Lung (tissue), 12 donors: ENCODE data around the gene ORC4. TPM values are rescaled to one million over a fixed set of nuclear protein-coding genes. Genes with fewer than 3 reads are reported as not detected.

ENCODE experiments used
- ATAC-seq: fragments of 200-7000 bp; cut with Tn5 transposase; one replicate; pipeline ENCODE4 v1.9.1; 2020; ENCODE audit warnings: moderate number of reproducible peaks; ENCODE audit not compliant: insufficient read depth, low FRiP score
- DNase-seq, 3 donors: peaks; one replicate each; pipeline ENCODE4 v3.0.0-alpha.2; 2013 to 2017
- H3K27ac ChIP-seq, 2 donors: one replicate each; pipeline ENCODE4 v1.5.1; 2013; ENCODE audit warnings: mild to moderate bottlenecking in 2 of 2, moderate library complexity in 2 of 2, control low read depth in 1 of 2, inconsistent platforms in 1 of 2, low read depth in 1 of 2, low read length in 1 of 2
- H3K27me3 ChIP-seq, 3 donors: one replicate each; pipeline ENCODE4 v1.5.1; 2013; ENCODE audit warnings: low read length in 2 of 3; ENCODE audit not compliant: control insufficient read depth in 3 of 3, insufficient read depth in 3 of 3
- H3K36me3 ChIP-seq, 4 donors: one replicate each; pipeline ENCODE4 v1.5.1; 2013; ENCODE audit warnings: low read length in 4 of 4, mild to moderate bottlenecking in 1 of 4, moderate library complexity in 1 of 4; ENCODE audit not compliant: control insufficient read depth in 4 of 4, insufficient read depth in 4 of 4
- H3K4me1 ChIP-seq, 5 donors: one replicate each; pipeline ENCODE4 v1.5.1; 2013; ENCODE audit warnings: low read length in 5 of 5, mild to moderate bottlenecking in 2 of 5, moderate library complexity in 1 of 5; ENCODE audit not compliant: control insufficient read depth in 5 of 5, insufficient read depth in 5 of 5
- H3K4me3 ChIP-seq: one replicate; pipeline ENCODE4 v1.5.1; 2013; ENCODE audit warnings: mild to moderate bottlenecking, control low read depth, moderate library complexity
- H3K9ac ChIP-seq, 2 donors: one replicate each; pipeline ENCODE4 v1.5.1; 2013; ENCODE audit warnings: low read length in 2 of 2, control low read depth in 1 of 2; ENCODE audit not compliant: insufficient read depth in 1 of 2
- H3K9me3 ChIP-seq, 4 donors: one replicate each; pipeline ENCODE4 v1.5.1; 2013; ENCODE audit warnings: low read length in 3 of 4, mild to moderate bottlenecking in 1 of 4, moderate library complexity in 1 of 4; ENCODE audit not compliant: control insufficient read depth in 4 of 4, insufficient read depth in 3 of 4
- WGBS, 2 donors: extraction: QIAGEN DNeasy Blood & Tissue Kit; methylation state at CpG; one replicate each; pipeline ENCODE4 v1.1.7; 2013; 5-methylcytosine and 5-hydroxymethylcytosine counted together
- polyA plus RNA-seq, 2 donors: library from polyadenylated mRNA; stranded (reverse); fragments of 200-250 nt; gene quantifications; one replicate each; pipeline ENCODE4 v1.2.1, GENCODE V29; 2013
- total RNA-seq, 2 donors: library from RNA; depleted of rRNA in 1 of 2; stranded (reverse); fragments of >200 nt in 1 of 2; gene quantifications; one replicate each; pipeline ENCODE4 v1.2.1, GENCODE V29; 2014 to 2021
- TF ChIP-seq, protein P1 (sequence below): IDR thresholded peaks from 2 replicates; pipeline ENCODE4 v1.5.1; 2012; ENCODE audit warnings: mild to moderate bottlenecking; ENCODE audit errors: control extremely low read depth, extremely low read depth
- donor health status: control.
- donor health status: control.
- donor health status: Bipolar disorder and iron deficiency.
- donor health status: healthy.
- donor health status: DM: yes; HTN: yes; CAD: no.

Gene ORC4
- total and polyA plus RNA-seq, 4 donors, result 10.4 to 121 (median 23.2) TPM

DNA sequence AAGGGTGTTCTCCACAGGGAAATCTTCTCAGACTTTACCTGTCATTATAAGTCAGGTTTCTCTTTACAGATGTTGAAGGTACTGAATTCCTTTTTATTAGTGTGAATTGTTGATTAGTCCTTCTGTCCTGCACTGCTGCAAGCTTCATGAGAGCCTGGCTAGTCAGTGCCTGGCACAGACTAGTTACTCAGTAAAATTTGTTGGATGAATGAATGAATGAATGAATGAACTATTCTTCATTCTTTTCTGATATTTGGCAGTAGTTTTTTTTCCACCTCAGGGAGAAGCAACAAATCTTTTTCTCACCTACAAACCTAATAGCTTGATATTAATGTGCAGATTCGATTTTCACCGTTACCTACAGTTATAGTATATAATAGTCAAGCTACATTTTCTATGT is 111.4 kb downstream of the ORC4 start:
- H3K36me3 ChIP-seq, result peaks cover 0 to 6% (median 3%) of the 10 kb centered on the region in 4 donors
- H3K9me3 ChIP-seq, result no peaks in the 10 kb centered on the region
- TF ChIP-seq, protein P1, sequence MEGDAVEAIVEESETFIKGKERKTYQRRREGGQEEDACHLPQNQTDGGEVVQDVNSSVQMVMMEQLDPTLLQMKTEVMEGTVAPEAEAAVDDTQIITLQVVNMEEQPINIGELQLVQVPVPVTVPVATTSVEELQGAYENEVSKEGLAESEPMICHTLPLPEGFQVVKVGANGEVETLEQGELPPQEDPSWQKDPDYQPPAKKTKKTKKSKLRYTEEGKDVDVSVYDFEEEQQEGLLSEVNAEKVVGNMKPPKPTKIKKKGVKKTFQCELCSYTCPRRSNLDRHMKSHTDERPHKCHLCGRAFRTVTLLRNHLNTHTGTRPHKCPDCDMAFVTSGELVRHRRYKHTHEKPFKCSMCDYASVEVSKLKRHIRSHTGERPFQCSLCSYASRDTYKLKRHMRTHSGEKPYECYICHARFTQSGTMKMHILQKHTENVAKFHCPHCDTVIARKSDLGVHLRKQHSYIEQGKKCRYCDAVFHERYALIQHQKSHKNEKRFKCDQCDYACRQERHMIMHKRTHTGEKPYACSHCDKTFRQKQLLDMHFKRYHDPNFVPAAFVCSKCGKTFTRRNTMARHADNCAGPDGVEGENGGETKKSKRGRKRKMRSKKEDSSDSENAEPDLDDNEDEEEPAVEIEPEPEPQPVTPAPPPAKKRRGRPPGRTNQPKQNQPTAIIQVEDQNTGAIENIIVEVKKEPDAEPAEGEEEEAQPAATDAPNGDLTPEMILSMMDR, result no peak
- H3K27ac ChIP-seq, result no peak overlapping the region
- H3K4me3 ChIP-seq, result no peak overlapping the region
- WGBS, 2 donors, result 98% methylated on average over 2 of the region's 2 CpGs
- H3K9ac ChIP-seq, result no peak overlapping the region
- DNase-seq (no peak), ATAC-seq (no peak)
- no peaks in the 10 kb centered on the region for H3K27me3 ChIP-seq
- peaks cover 0 to 15% (median 0%) of the 10 kb centered on the region in 5 donors for H3K4me1 ChIP-seq

DNA sequence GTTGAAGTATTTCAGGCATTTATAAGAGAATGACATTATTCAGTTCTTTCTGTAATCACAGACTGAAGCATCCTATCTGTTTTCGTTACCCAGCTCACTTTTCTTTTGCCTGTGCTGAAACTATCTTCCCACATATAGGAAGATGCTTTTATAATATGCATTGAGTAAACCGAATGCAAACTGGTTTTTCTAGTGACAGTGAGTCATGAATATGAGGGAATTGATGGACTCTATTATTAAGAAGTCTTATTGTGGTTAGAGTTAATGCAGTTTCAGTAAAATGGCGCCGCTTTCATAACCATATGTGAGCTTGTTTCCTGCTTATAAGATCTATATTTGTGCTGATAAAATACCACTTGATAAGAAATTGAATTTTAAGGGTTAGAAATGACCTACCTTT is 116.5 kb downstream of the ORC4 start:
- Histone ChIP-seq H3K4me3 (no peak overlapping the region), H3K9ac (no peak overlapping the region), H3K4me1 (no peaks in the 10 kb centered on the region), H3K27ac (no peak overlapping the region), H3K9me3 (no peaks in the 10 kb centered on the region), H3K27me3 (no peaks in the 10 kb centered on the region), H3K36me3 (peaks cover 0 to 8% (median 4%) of the 10 kb centered on the region in 4 donors)
- ATAC-seq (no peak), DNase-seq (no peak)
- WGBS, 2 donors, result 89 to 94% methylated on average over 4 of the region's 4 CpGs
- TF ChIP-seq, protein P1, result no peak

DNA sequence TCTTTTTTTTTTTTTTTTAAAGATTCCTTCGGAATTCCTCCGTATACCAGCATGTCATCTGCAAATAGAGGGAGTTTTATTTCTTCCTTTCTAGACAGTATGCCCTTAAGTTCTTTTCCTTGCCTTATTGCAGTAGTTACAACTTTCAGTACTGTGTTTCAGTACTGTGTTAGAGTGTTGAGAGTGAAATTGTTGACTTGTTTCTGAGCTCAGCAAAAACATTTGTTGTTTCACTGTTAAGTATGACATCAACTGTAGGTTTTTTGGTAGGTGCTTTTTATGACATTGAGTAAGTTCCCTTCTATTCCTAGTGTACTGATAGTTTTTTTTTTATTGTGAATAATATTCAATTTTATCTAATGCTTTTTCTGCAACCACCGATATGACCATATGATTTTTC is 131.9 kb downstream of the ORC4 start:
- ATAC-seq (no peak), DNase-seq (no peak)
- Histone ChIP-seq H3K9me3 (no peaks in the 10 kb centered on the region), H3K9ac (no peak overlapping the region), H3K27me3 (no peaks in the 10 kb centered on the region), H3K4me3 (no peak overlapping the region), H3K4me1 (peaks cover 0 to 15% (median 0%) of the 10 kb centered on the region in 5 donors), H3K36me3 (no peaks in the 10 kb centered on the region), H3K27ac (no peak overlapping the region)
- WGBS, 2 donors, result 76 to 80% methylated on average over 3 of the region's 3 CpGs
- TF ChIP-seq, protein P1, result no peak

DNA sequence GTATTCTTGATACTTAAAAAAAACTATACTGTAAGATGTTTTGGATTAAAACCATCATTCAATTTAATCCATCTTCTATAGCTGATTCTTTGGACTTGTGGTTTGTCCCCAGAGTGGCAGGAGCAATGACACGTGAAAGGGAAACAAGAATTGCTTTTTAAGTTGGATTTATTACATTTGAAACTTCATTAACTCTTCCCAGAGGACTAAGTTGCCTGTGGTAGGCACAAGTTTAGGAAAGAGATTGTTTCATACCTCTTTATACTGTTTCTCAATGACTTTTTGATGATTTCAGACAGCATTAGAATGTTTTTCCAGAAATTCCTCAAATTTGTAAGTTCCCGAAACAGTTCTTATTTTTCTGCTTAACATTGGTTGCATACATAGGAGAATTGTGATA is 134.4 kb downstream of the ORC4 start:
- H3K27ac ChIP-seq, result no peak overlapping the region
- H3K9me3 ChIP-seq, result no peaks in the 10 kb centered on the region
- 87 to 92% methylated on average over 2 of the region's 2 CpGs for WGBS, 2 donors
- no peaks in the 10 kb centered on the region for H3K36me3 ChIP-seq
- DNase-seq (no peak), ATAC-seq (no peak)
- H3K27me3 ChIP-seq, result no peaks in the 10 kb centered on the region
- TF ChIP-seq, protein P1, result no peak
- H3K4me3 ChIP-seq, result no peak overlapping the region
- no peak overlapping the region for H3K9ac ChIP-seq
- H3K4me1 ChIP-seq, result peaks cover 0 to 23% (median 0%) of the 10 kb centered on the region in 5 donors
